ENCODE data around the gene WNT8B. TPM values are rescaled to one million over a fixed set of nuclear protein-coding genes. Genes with fewer than 3 reads are reported as not detected.

WNT8B gene
- total RNA-seq, 1 donor from 2014 or later = not detected

DNA sequence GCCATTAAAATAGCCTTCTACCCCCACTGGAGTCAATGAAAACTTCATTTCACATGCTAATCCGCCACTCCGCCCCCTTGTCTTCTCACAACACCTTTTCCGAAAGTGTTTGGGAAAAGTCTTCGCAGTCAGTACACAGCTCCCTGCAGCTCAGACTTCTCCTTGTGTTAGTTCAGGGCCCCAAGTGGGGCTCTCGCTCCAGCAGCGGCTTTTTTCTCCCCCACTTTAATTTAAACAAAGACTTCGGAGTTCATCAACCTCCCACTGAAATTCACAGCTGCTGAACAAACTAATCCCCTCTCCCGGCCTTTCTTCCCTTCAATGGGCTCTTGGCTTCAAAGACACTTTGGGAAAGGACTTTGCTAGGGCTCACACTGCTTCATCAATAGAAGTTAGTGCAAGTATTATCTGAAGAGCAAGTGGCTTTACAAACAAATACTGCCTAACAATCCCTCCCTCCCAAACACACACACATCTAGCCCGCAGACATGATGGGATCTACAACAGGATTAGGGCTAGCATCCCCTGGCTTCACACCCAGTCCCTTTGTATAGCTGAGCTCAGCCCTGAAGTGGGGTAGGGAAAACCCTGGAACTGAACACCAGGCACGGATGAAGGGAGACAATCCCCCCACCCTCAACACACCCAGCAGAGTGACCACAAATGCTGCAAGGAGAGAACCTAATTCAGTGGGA lies 23.1 kb downstream of the WNT8B start:
- H3K9me3 ChIP-seq = no peaks in the 10 kb centered on the region
- no peak overlapping the region for H3K4me3 ChIP-seq
- H3K27me3 ChIP-seq = no peaks in the 10 kb centered on the region
- no peak for DNase-seq (ENCODE audit: extremely low spot score in 2 of 2)
- peaks cover 17% of the 10 kb centered on the region for H3K4me1 ChIP-seq
- H3K27ac ChIP-seq = no peak overlapping the region
- no peak for TF ChIP-seq POLR2A (IDR thresholded peaks at IDR 0.05)
- TF ChIP-seq, protein P1, sequence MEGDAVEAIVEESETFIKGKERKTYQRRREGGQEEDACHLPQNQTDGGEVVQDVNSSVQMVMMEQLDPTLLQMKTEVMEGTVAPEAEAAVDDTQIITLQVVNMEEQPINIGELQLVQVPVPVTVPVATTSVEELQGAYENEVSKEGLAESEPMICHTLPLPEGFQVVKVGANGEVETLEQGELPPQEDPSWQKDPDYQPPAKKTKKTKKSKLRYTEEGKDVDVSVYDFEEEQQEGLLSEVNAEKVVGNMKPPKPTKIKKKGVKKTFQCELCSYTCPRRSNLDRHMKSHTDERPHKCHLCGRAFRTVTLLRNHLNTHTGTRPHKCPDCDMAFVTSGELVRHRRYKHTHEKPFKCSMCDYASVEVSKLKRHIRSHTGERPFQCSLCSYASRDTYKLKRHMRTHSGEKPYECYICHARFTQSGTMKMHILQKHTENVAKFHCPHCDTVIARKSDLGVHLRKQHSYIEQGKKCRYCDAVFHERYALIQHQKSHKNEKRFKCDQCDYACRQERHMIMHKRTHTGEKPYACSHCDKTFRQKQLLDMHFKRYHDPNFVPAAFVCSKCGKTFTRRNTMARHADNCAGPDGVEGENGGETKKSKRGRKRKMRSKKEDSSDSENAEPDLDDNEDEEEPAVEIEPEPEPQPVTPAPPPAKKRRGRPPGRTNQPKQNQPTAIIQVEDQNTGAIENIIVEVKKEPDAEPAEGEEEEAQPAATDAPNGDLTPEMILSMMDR (IDR thresholded peaks at IDR 0.05) = no peak
- no peak for TF ChIP-seq POLR2AphosphoS5 (IDR thresholded peaks at IDR 0.05; ENCODE audit: insufficient read depth in 1 of 2, low read depth in 1 of 2)
- H3K36me3 ChIP-seq = peaks cover 0 to 28% of the 10 kb centered on the region in 2 donors
- intact Hi-C loops (cut with DNase I) = no loop called here

DNA sequence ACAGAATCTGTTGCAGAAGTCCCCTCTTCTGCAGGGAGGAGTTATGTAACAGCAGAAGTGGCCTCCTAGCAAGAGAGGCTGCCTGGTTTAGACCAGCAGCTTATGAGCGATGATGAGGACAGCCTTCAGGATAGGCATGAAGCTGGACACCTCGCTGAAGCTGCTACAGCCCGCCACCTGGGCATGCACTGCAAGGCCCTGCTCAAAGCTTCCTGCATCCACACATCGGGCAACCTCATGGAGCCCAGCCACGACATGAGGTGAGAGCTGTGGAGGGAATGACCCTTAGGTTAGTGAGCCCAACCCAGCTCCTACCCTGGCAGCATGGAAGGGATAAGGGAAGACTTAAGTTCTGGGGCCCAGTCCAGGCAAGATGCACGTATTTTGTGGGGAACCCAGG lies 24.7 kb downstream of the WNT8B start:
- no peak overlapping the region for H3K27ac ChIP-seq
- no peak for DNase-seq (ENCODE audit: extremely low spot score in 2 of 2)
- H3K36me3 ChIP-seq = peaks cover 0 to 28% of the 10 kb centered on the region in 2 donors
- H3K4me3 ChIP-seq = no peak overlapping the region
- TF ChIP-seq, protein P1 (IDR thresholded peaks at IDR 0.05) = no peak
- TF ChIP-seq POLR2AphosphoS5 (IDR thresholded peaks at IDR 0.05; ENCODE audit: insufficient read depth in 1 of 2, low read depth in 1 of 2) (no peak), POLR2A (IDR thresholded peaks at IDR 0.05) (no peak)
- intact Hi-C loops (cut with DNase I) = no loop called here
- peaks cover 8% of the 10 kb centered on the region for H3K4me1 ChIP-seq
- no peaks in the 10 kb centered on the region for H3K9me3 ChIP-seq
- H3K27me3 ChIP-seq = no peaks in the 10 kb centered on the region

DNA sequence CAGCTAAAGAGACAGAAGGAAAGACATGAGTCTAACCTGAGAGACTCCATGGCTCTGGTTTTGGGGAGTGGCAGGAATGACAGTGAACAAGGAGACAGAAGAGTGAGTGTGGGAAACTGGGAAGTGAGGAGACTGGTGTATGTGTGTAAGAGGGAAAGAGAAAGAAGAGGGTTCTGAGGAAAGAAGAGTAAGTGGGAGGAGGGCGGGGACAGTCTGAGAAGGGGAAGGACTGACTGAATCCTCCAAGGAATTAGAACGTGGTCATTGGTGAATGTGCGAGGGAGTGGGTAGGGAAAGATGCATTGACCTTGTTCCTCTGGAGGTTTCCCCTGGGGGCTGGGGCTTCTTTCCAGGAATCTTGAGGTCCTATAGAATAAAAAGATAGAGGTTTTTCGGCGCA lies 26.6 kb downstream of the WNT8B start:
- H3K9me3 ChIP-seq = no peaks in the 10 kb centered on the region

DNA sequence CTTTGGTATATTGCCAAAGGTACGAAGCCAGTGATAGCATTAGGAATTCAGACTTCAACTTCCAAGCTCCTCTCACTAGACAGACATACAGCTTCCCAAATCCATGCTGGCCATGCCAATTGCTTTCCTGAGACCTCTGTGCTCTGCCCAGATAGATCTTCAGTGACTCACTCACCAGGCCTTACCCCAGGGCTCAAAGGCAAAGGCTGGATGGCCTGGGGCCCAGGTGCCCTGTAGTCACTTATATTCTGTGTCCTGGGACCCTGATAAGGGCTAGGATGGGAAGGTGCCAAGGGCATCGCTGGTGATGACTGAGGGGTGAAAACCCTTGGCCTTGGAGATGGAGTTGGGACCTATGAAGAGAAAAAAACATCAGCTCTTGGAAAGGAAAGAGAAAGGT lies 27.7 kb downstream of the WNT8B start:
- Histone ChIP-seq H3K27ac (no peak overlapping the region), H3K4me1 (no peaks in the 10 kb centered on the region), H3K27me3 (no peaks in the 10 kb centered on the region), H3K4me3 (no peak overlapping the region), H3K36me3 (peaks cover 0 to 28% of the 10 kb centered on the region in 2 donors), H3K9me3 (no peaks in the 10 kb centered on the region)
- intact Hi-C loops (cut with DNase I) = no loop called here
- DNase-seq (ENCODE audit: extremely low spot score in 2 of 2) = no peak
- no peak for TF ChIP-seq POLR2A (IDR thresholded peaks at IDR 0.05)
- no peak for TF ChIP-seq POLR2AphosphoS5 (IDR thresholded peaks at IDR 0.05; ENCODE audit: insufficient read depth in 1 of 2, low read depth in 1 of 2)
- TF ChIP-seq, protein P1 (IDR thresholded peaks at IDR 0.05) = no peak

More for the DNA sequence above, 26.6 kb downstream of the WNT8B start:
- TF ChIP-seq POLR2AphosphoS5 (IDR thresholded peaks at IDR 0.05; ENCODE audit: insufficient read depth in 1 of 2, low read depth in 1 of 2) (no peak), POLR2A (IDR thresholded peaks at IDR 0.05) (no peak)
- TF ChIP-seq, protein P1 (IDR thresholded peaks at IDR 0.05) = no peak
- Histone ChIP-seq H3K27ac (no peak overlapping the region), H3K4me3 (no peak overlapping the region), H3K27me3 (no peaks in the 10 kb centered on the region), H3K4me1 (no peaks in the 10 kb centered on the region), H3K36me3 (peaks cover 0 to 28% of the 10 kb centered on the region in 2 donors)
- intact Hi-C loops (cut with DNase I) = no loop called here
- no peak for DNase-seq (ENCODE audit: extremely low spot score in 2 of 2)

DNA sequence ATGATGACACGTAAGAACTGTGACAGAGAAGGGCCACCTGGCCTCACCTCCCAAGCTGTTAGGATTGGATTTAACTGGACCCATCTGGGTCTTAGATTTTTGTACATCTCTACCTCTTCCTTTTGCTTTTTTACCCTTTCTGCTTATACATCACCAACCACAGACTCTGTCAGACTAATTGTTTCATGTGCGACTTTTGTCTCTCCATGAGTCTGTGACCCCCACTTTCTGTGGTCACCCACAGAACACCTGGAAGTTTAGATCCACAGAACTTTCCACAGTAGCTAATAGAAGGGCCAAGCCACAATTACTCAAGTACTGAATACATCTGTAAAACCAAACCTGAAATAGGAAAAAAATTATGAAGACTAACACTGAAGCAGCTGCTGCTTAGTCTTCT lies 33.8 kb downstream of the WNT8B start:
- DNase-seq (ENCODE audit: extremely low spot score in 2 of 2) = no peak
- no peak overlapping the region for H3K4me3 ChIP-seq
- intact Hi-C loops (cut with DNase I) = no loop called here
- H3K4me1 ChIP-seq = no peaks in the 10 kb centered on the region
- H3K27me3 ChIP-seq = no peaks in the 10 kb centered on the region
- no peaks in the 10 kb centered on the region for H3K9me3 ChIP-seq
- TF ChIP-seq POLR2A (IDR thresholded peaks at IDR 0.05) (no peak), POLR2AphosphoS5 (IDR thresholded peaks at IDR 0.05; ENCODE audit: insufficient read depth in 1 of 2, low read depth in 1 of 2) (no peak)
- TF ChIP-seq, protein P1 (IDR thresholded peaks at IDR 0.05) = no peak
- H3K36me3 ChIP-seq = peaks cover 0 to 18% of the 10 kb centered on the region in 2 donors
- H3K27ac ChIP-seq = no peak overlapping the region
